CD14-positive monocyte (primary cell): Measurements from ENCODE around the gene CHRNE. TPM values are rescaled to one million over a fixed set of nuclear protein-coding genes. Genes with fewer than 3 reads are reported as not detected.
A peak's percentile ranks its signal among the peaks of the same experiment; 100 is the strongest.

ENCODE experiments used
- DNase-seq, 3 donors: peaks; one replicate each; pipeline ENCODE4 v3.0.0-alpha.2; 2011 to 2022
- H2AFZ ChIP-seq: 2 replicates; pipeline ENCODE4 v1.6.0; 2012; ENCODE audit warnings: mild to moderate bottlenecking, low read depth, low read length, inconsistent platforms; ENCODE audit not compliant: insufficient read depth, poor library complexity, severe bottlenecking
- H3K27ac ChIP-seq, 2 donors: 1 replicate in 1 of 2; 2 replicates in 1 of 2; pipeline ENCODE4 v1.5.1; 2012 to 2013; ENCODE audit warnings: low read length in 2 of 2, control low read depth in 1 of 2, inconsistent platforms in 1 of 2, low read depth in 1 of 2, mild to moderate bottlenecking in 1 of 2
- H3K27me3 ChIP-seq, 2 donors: one replicate each; pipeline versions ENCODE4 v1.6.0 to v1.6.1; 2011 to 2013; ENCODE audit warnings: low read length in 2 of 2; ENCODE audit not compliant: control insufficient read depth in 2 of 2, insufficient read depth in 2 of 2
- H3K36me3 ChIP-seq, 2 donors: replicated peaks in 1 of 2; 1 replicate in 1 of 2; 2 replicates in 1 of 2; pipeline versions ENCODE4 v1.5.1 to v1.6.1; 2012 to 2013; ENCODE audit warnings: low read length in 2 of 2, control low read depth in 1 of 2, inconsistent platforms in 1 of 2, mild to moderate bottlenecking in 1 of 2; ENCODE audit not compliant: insufficient read depth in 2 of 2, control insufficient read depth in 1 of 2
- H3K4me1 ChIP-seq, 2 donors: 1 replicate in 1 of 2; 2 replicates in 1 of 2; pipeline versions ENCODE4 v1.5.1 to v1.6.1; 2012 to 2013; ENCODE audit warnings: low read length in 2 of 2, control low read depth in 1 of 2, inconsistent platforms in 1 of 2, mild to moderate bottlenecking in 1 of 2, moderate library complexity in 1 of 2; ENCODE audit not compliant: insufficient read depth in 2 of 2, control insufficient read depth in 1 of 2
- H3K4me2 ChIP-seq: replicated peaks from 2 replicates; pipeline ENCODE3; 2012; ENCODE audit warnings: low read length, moderate library complexity, mild to moderate bottlenecking; ENCODE audit not compliant: poor library complexity, severe bottlenecking; ENCODE audit errors: extremely low read depth
- H3K4me3 ChIP-seq, 3 experiments: fragments of 200-600 bp in 1 of 3; sonication (generic) in 1 of 3; replicated peaks in 1 of 3; 1 replicate in 2 of 3; 2 replicates in 1 of 3; pipeline ENCODE4 v1.5.1; 2011 to 2013; ENCODE audit warnings: low read length in 3 of 3, mild to moderate bottlenecking in 3 of 3, control low read depth in 2 of 3, low read depth in 2 of 3, inconsistent platforms in 1 of 3, moderate library complexity in 1 of 3
- H3K79me2 ChIP-seq: 2 replicates; pipeline ENCODE4 v1.6.0; 2012; ENCODE audit warnings: mild to moderate bottlenecking, control low read depth, inconsistent platforms, low read length, moderate library complexity; ENCODE audit not compliant: insufficient read depth
- H3K9ac ChIP-seq: 2 replicates; pipeline ENCODE4 v1.6.0; 2017; ENCODE audit warnings: low read length, mild to moderate bottlenecking; ENCODE audit not compliant: insufficient read depth, poor library complexity, severe bottlenecking
- H3K9me3 ChIP-seq, 2 donors: replicated peaks in 1 of 2; 1 replicate in 1 of 2; 2 replicates in 1 of 2; pipeline versions ENCODE4 v1.5.1 to v1.6.1; 2012 to 2013; ENCODE audit warnings: low read length in 2 of 2, control low read depth in 1 of 2; ENCODE audit not compliant: control insufficient read depth in 1 of 2, insufficient read depth in 1 of 2
- H4K20me1 ChIP-seq: 2 replicates; pipeline ENCODE4 v1.6.0; 2012; ENCODE audit warnings: mild to moderate bottlenecking, low read length, control low read depth, moderate library complexity; ENCODE audit not compliant: insufficient read depth
- H3K27ac Mint-ChIP-seq, 7 donors: one replicate each; pipeline ENCODE4 v1.8.0; 2020; ENCODE audit warnings: mild to moderate bottlenecking in 7 of 7, mixed read lengths in 7 of 7, moderate library complexity in 6 of 7, inconsistent platforms in 2 of 7
- H3K27me3 Mint-ChIP-seq, 3 donors: one replicate each; pipeline ENCODE4 v1.8.0; 2021 to 2022; ENCODE audit warnings: low read depth in 3 of 3, mild to moderate bottlenecking in 3 of 3, mixed read lengths in 3 of 3, moderate library complexity in 3 of 3, inconsistent platforms in 1 of 3
- H3K36me3 Mint-ChIP-seq, 2 donors: one replicate each; pipeline ENCODE4 v1.8.0; 2020; ENCODE audit warnings: mixed read lengths in 2 of 2, inconsistent platforms in 1 of 2, mild to moderate bottlenecking in 1 of 2
- H3K4me1 Mint-ChIP-seq: one replicate; pipeline ENCODE4 v1.8.0; 2020; ENCODE audit warnings: mild to moderate bottlenecking, mixed read lengths
- H3K4me3 Mint-ChIP-seq, 2 donors: one replicate each; pipeline ENCODE4 v1.8.0; 2020; ENCODE audit warnings: mild to moderate bottlenecking in 2 of 2, mixed read lengths in 2 of 2, moderate library complexity in 1 of 2
- H3K9me3 Mint-ChIP-seq, 7 donors: one replicate each; pipeline ENCODE4 v1.8.0; 2020 to 2022; ENCODE audit warnings: mixed read lengths in 7 of 7, mild to moderate bottlenecking in 6 of 7, moderate library complexity in 6 of 7, inconsistent platforms in 2 of 7
- CTCF ChIP-seq: fragments of 200-600 bp; IDR thresholded peaks from one replicate; pipeline ENCODE4 v1.8.0; 2022; ENCODE audit warnings: antibody characterized with exemption, mild to moderate bottlenecking
- WGBS: methylation state at CpG from one replicate; pipeline ENCODE4 v1.1.5; 2013; ENCODE audit warnings: missing lambda C conversion rate; ENCODE audit not compliant: insufficient coverage; 5-methylcytosine and 5-hydroxymethylcytosine counted together
- intact Hi-C, 2 donors: fragments of 100-400 bp; cut with micrococcal nuclease; formaldehyde crosslinking; loops; one replicate each; pipeline versions ENCODE4 v1.15.0 to v1.15.1; 2023
- polyA plus RNA-seq, 3 donors: library from polyadenylated mRNA; depleted of rRNA in 1 of 3; unstranded in 2 of 3; stranded (reverse) in 1 of 3; fragments of 300-500 nt in 2 of 3; fragments of >200 nt in 1 of 3; fragmentation: Illumina TruSeq in 2 of 3; gene quantifications; 1 replicate in 2 of 3; 2 replicates in 1 of 3; pipeline ENCODE4 v1.2.3, GENCODE V29; 2012 to 2021

The CHRNE gene
- polyA plus RNA-seq, 3 donors = 0.54 to 12.6 (median 2.1) TPM

- peak overlapping the region; percentile 98 for H3K4me2 ChIP-seq
- peaks cover 65% of the 10 kb centered on the region for H3K4me1 Mint-ChIP-seq
- no peak for TF ChIP-seq CTCF
- H3K4me3 ChIP-seq = peak overlapping the region; percentile 92 to 95 (median 94)
- intact Hi-C loops = loop anchor here in 1 of 2 donors (5.0 kb wide), 2 partner anchors 45 to 180 kb away; partner anchors contain the start of gene CHRNE
- H3K9me3 ChIP-seq = no peaks in the 10 kb centered on the region
- peaks cover 32 to 40% of the 10 kb centered on the region in 2 donors for H3K36me3 ChIP-seq
- H3K79me2 ChIP-seq = peaks cover 72% of the 10 kb centered on the region
- peaks cover 2 to 8% (median 3%) of the 10 kb centered on the region in 3 donors for H3K27me3 Mint-ChIP-seq
- no peaks in the 10 kb centered on the region for H3K9me3 Mint-ChIP-seq
- H3K36me3 Mint-ChIP-seq = peaks cover 40 to 47% of the 10 kb centered on the region in 2 donors
- no peaks in the 10 kb centered on the region for H3K27me3 ChIP-seq
- peak overlapping the region; percentile 95 to 99 (median 97) for H3K27ac Mint-ChIP-seq
- peak overlapping the region; percentile 94 for H3K27ac ChIP-seq
- DNase-seq = peak in 2 of 3 donors; percentile 26 to 62
- H3K9ac ChIP-seq = peak overlapping the region; percentile 80
- H3K4me3 Mint-ChIP-seq = peak overlapping the region; percentile 96 to 97
- H4K20me1 ChIP-seq = peaks cover 64% of the 10 kb centered on the region
- peaks cover 63 to 80% of the 10 kb centered on the region in 2 donors for H3K4me1 ChIP-seq
- 0% methylated on average over 5 of the region's 7 CpGs for WGBS
- H2AFZ ChIP-seq = no peak overlapping the region
Observed at GRCh38 chr17:4947010-4947410, 44.1 kb upstream of the CHRNE start.

GRCh38 chr17:4946312-4946976 lies 43.5 kb upstream of the CHRNE start:
- no peak for TF ChIP-seq CTCF
- Mint-ChIP-seq H3K36me3 (peaks cover 44 to 51% of the 10 kb centered on the region in 2 donors), H3K27me3 (peaks cover 2 to 8% (median 3%) of the 10 kb centered on the region in 3 donors), H3K27ac (peak overlapping the region; percentile 95 to 99 (median 97)), H3K4me1 (peaks cover 70% of the 10 kb centered on the region), H3K4me3 (peak overlapping the region; percentile 96 to 97), H3K9me3 (no peaks in the 10 kb centered on the region)
- Histone ChIP-seq H3K4me1 (peaks cover 69 to 84% of the 10 kb centered on the region in 2 donors), H3K9me3 (no peaks in the 10 kb centered on the region), H4K20me1 (peaks cover 67% of the 10 kb centered on the region), H3K27ac (peak overlapping the region; percentile 94), H3K36me3 (peaks cover 32 to 43% of the 10 kb centered on the region in 2 donors), H3K4me3 (peak overlapping the region; percentile 92 to 95 (median 94)), H2AFZ (no peak overlapping the region), H3K27me3 (no peaks in the 10 kb centered on the region), H3K79me2 (peaks cover 78% of the 10 kb centered on the region), H3K4me2 (peak overlapping the region; percentile 98), H3K9ac (peak overlapping the region; percentile 80)
- intact Hi-C loops = loop anchor here in 1 of 2 donors (5.0 kb wide), 2 partner anchors 44 to 179 kb away; partner anchors contain the start of gene CHRNE
- WGBS = 9% methylated on average over 4 of the region's 16 CpGs
- peak; percentile 31 to 86 (median 47) for DNase-seq
